Stimulated activated memory B cell treated with anti-CD40 and anti-IgM and Interleukin-4, amounts not matched to agents 10 μg/mL and 1 μg/mL and 100 μg/mL, for 72 hours (primary cell): ENCODE results near the gene TGFB3.
"Not testable (repeated sequence)": the region's sequence is repeated elsewhere in the genome, so short reads cannot be mapped to it uniquely, and the experiment has no call there.

Experiments
- ATAC-seq: fragments of 150-1000 bp; cut with Tn5 transposase; 2 replicates; pipeline ENCODE4 v1.10.0; 2021
- H3K27ac Mint-ChIP-seq: one replicate; pipeline ENCODE4 v1.8.0; 2022; ENCODE audit warnings: mild to moderate bottlenecking, mixed read lengths
- H3K27me3 Mint-ChIP-seq: one replicate; pipeline ENCODE4 v1.8.0; 2022; ENCODE audit warnings: mixed read lengths
- H3K36me3 Mint-ChIP-seq: one replicate; pipeline ENCODE4 v1.8.0; 2022; ENCODE audit warnings: mixed read lengths
- H3K4me1 Mint-ChIP-seq: one replicate; pipeline ENCODE4 v1.8.0; 2022; ENCODE audit warnings: mixed read lengths
- H3K4me3 Mint-ChIP-seq: one replicate; pipeline ENCODE4 v1.8.0; 2022; ENCODE audit warnings: mild to moderate bottlenecking, moderate library complexity, mixed read lengths
- H3K9me3 Mint-ChIP-seq: one replicate; pipeline ENCODE4 v1.8.0; 2022; ENCODE audit warnings: mixed read lengths

Gene TGFB3

GRCh38 chr14:75944607-75945241 lies 37.1 kb downstream of the TGFB3 start:
- Mint-ChIP-seq H3K36me3 (peaks cover 16% of the 10 kb centered on the region), H3K4me3 (no peak overlapping the region)

GRCh38 chr14:75941030-75941429 lies 40.8 kb downstream of the TGFB3 start:
- no peaks in the 10 kb centered on the region for H3K27me3 Mint-ChIP-seq

More at GRCh38 chr14:75944607-75945241, 37.1 kb downstream of the TGFB3 start:
- Mint-ChIP-seq H3K4me1 (no peaks in the 10 kb centered on the region), H3K9me3 (no peaks in the 10 kb centered on the region), H3K27me3 (no peaks in the 10 kb centered on the region), H3K27ac (no peak overlapping the region)
- no peak for ATAC-seq

GRCh38 chr14:75939200-75939599 lies 42.6 kb downstream of the TGFB3 start:
- ATAC-seq: no peak
- H3K4me1 Mint-ChIP-seq: peaks cover 13% of the 10 kb centered on the region
- no peaks in the 10 kb centered on the region for H3K27me3 Mint-ChIP-seq
- no peak overlapping the region for H3K4me3 Mint-ChIP-seq
- no peaks in the 10 kb centered on the region for H3K9me3 Mint-ChIP-seq
- H3K36me3 Mint-ChIP-seq: peaks cover 26% of the 10 kb centered on the region
- H3K27ac Mint-ChIP-seq: no peak overlapping the region

More at GRCh38 chr14:75941030-75941429, 40.8 kb downstream of the TGFB3 start:
- Mint-ChIP-seq H3K9me3 (no peaks in the 10 kb centered on the region), H3K36me3 (peaks cover 27% of the 10 kb centered on the region), H3K4me3 (no peak overlapping the region), H3K27ac (no peak overlapping the region), H3K4me1 (no peaks in the 10 kb centered on the region)
- no peak for ATAC-seq

- Mint-ChIP-seq H3K4me3 (no peak overlapping the region), H3K36me3 (peaks cover 33% of the 10 kb centered on the region), H3K9me3 (no peaks in the 10 kb centered on the region), H3K4me1 (peaks cover 14% of the 10 kb centered on the region), H3K27me3 (no peaks in the 10 kb centered on the region), H3K27ac (no peak overlapping the region)
- ATAC-seq: no peak
Measured at GRCh38 chr14:75934998-75935628, 46.7 kb downstream of the TGFB3 start.

GRCh38 chr14:75933712-75934296 lies 48.0 kb downstream of the TGFB3 start:
- no peaks in the 10 kb centered on the region for H3K9me3 Mint-ChIP-seq
- peaks cover 33% of the 10 kb centered on the region for H3K36me3 Mint-ChIP-seq
- H3K27ac Mint-ChIP-seq: no peak overlapping the region
- H3K27me3 Mint-ChIP-seq: no peaks in the 10 kb centered on the region
- H3K4me3 Mint-ChIP-seq: no peak overlapping the region
- ATAC-seq: no peak
- H3K4me1 Mint-ChIP-seq: peaks cover 14% of the 10 kb centered on the region

- Mint-ChIP-seq H3K9me3 (no peaks in the 10 kb centered on the region), H3K4me1 (no peaks in the 10 kb centered on the region)
- ATAC-seq: no peak
Measured at GRCh38 chr14:75928690-75929181, 53.1 kb downstream of the TGFB3 start.

GRCh38 chr14:75927564-75928087 lies 54.2 kb downstream of the TGFB3 start:
- ATAC-seq: no peak
- Mint-ChIP-seq H3K9me3 (no peaks in the 10 kb centered on the region), H3K36me3 (peaks cover 34% of the 10 kb centered on the region), H3K27ac (no peak overlapping the region), H3K27me3 (no peaks in the 10 kb centered on the region), H3K4me1 (no peaks in the 10 kb centered on the region), H3K4me3 (no peak overlapping the region)

More at GRCh38 chr14:75928690-75929181, 53.1 kb downstream of the TGFB3 start:
- Mint-ChIP-seq H3K27me3 (no peaks in the 10 kb centered on the region), H3K27ac (no peak overlapping the region), H3K4me3 (no peak overlapping the region), H3K36me3 (peaks cover 31% of the 10 kb centered on the region)

GRCh38 chr14:75926431-75927115 lies 55.2 kb downstream of the TGFB3 start:
- no peak overlapping the region for H3K4me3 Mint-ChIP-seq
- no peak for ATAC-seq
- no peak overlapping the region for H3K27ac Mint-ChIP-seq
- H3K9me3 Mint-ChIP-seq: no peaks in the 10 kb centered on the region
- no peaks in the 10 kb centered on the region for H3K4me1 Mint-ChIP-seq
- peaks cover 39% of the 10 kb centered on the region for H3K36me3 Mint-ChIP-seq
- no peaks in the 10 kb centered on the region for H3K27me3 Mint-ChIP-seq

- not testable (repeated sequence) for H3K4me1 Mint-ChIP-seq, H3K27me3 Mint-ChIP-seq, H3K9me3 Mint-ChIP-seq, H3K4me3 Mint-ChIP-seq, ATAC-seq, H3K27ac Mint-ChIP-seq
- peaks cover 43% of the 10 kb centered on the region for H3K36me3 Mint-ChIP-seq
Measured at GRCh38 chr14:75925141-75925840, 56.5 kb downstream of the TGFB3 start.

- H3K4me3 Mint-ChIP-seq, H3K9me3 Mint-ChIP-seq, H3K27me3 Mint-ChIP-seq, ATAC-seq, H3K27ac Mint-ChIP-seq: not testable (repeated sequence)
- Mint-ChIP-seq H3K36me3 (peaks cover 37% of the 10 kb centered on the region), H3K4me1 (peaks cover 12% of the 10 kb centered on the region)
Measured at GRCh38 chr14:75920421-75920820, 61.4 kb downstream of the TGFB3 start.

GRCh38 chr14:75917946-75918335 lies 63.9 kb downstream of the TGFB3 start:
- peaks cover 33% of the 10 kb centered on the region for H3K36me3 Mint-ChIP-seq
- H3K9me3 Mint-ChIP-seq: peaks cover 5% of the 10 kb centered on the region
- ATAC-seq: no peak
- no peak overlapping the region for H3K4me3 Mint-ChIP-seq
- H3K27me3 Mint-ChIP-seq: no peaks in the 10 kb centered on the region
- H3K4me1 Mint-ChIP-seq: peaks cover 12% of the 10 kb centered on the region
- peak overlapping the region; percentile 42 for H3K27ac Mint-ChIP-seq

GRCh38 chr14:75917322-75917945 lies 64.4 kb downstream of the TGFB3 start:
- Mint-ChIP-seq H3K36me3 (peaks cover 28% of the 10 kb centered on the region), H3K9me3 (peaks cover 5% of the 10 kb centered on the region), H3K4me1 (peaks cover 12% of the 10 kb centered on the region), H3K4me3 (no peak overlapping the region), H3K27me3 (no peaks in the 10 kb centered on the region), H3K27ac (no peak overlapping the region)
- no peak for ATAC-seq

GRCh38 chr14:75915045-75915444 lies 66.8 kb downstream of the TGFB3 start:
- H3K27ac Mint-ChIP-seq: no peak overlapping the region
- no peak overlapping the region for H3K4me3 Mint-ChIP-seq
- H3K9me3 Mint-ChIP-seq: no peaks in the 10 kb centered on the region
- H3K36me3 Mint-ChIP-seq: peaks cover 6% of the 10 kb centered on the region
- H3K4me1 Mint-ChIP-seq: peaks cover 12% of the 10 kb centered on the region
- H3K27me3 Mint-ChIP-seq: no peaks in the 10 kb centered on the region
- ATAC-seq: no peak

GRCh38 chr14:75913183-75913582 lies 68.6 kb downstream of the TGFB3 start:
- no peak for ATAC-seq
- no peak overlapping the region for H3K4me3 Mint-ChIP-seq
- peaks cover 9% of the 10 kb centered on the region for H3K4me1 Mint-ChIP-seq
- peaks cover 13% of the 10 kb centered on the region for H3K36me3 Mint-ChIP-seq
- no peaks in the 10 kb centered on the region for H3K9me3 Mint-ChIP-seq
- no peak overlapping the region for H3K27ac Mint-ChIP-seq
- no peaks in the 10 kb centered on the region for H3K27me3 Mint-ChIP-seq
